ENCODE results near the gene APEH.
"Not testable (repeated sequence)": the region's sequence is repeated elsewhere in the genome, so short reads cannot be mapped to it uniquely, and the experiment has no call there.

- not testable (repeated sequence) for TF ChIP-seq CTCF, POLR2A, POLR2AphosphoS5 (IDR thresholded peaks at IDR 0.05)
These were observed 11.7 kb downstream of the APEH start for GRCh38 chr3:49685846-49686245.

Measured in prostate gland (tissue), 2 donors.